Peyer's patch (tissue), 4 donors: ENCODE measurements around the gene OLFM3. TPM values are rescaled to one million over a fixed set of nuclear protein-coding genes. Genes with fewer than 3 reads are reported as not detected.

ENCODE experiments used
- DNase-seq, 3 donors: peaks; one replicate each; pipeline ENCODE4 v3.0.0-alpha.2; 2017 to 2019
- H3K27ac ChIP-seq, 4 donors: fragments of 200-600 bp; sonication (generic); one replicate each; pipeline ENCODE4 v1.5.1; 2016 to 2019
- H3K27me3 ChIP-seq, 2 donors: fragments of 200-600 bp; sonication (generic); one replicate each; pipeline ENCODE4 v1.5.1; 2019
- H3K36me3 ChIP-seq, 3 donors: fragments of 200-600 bp; sonication (generic); one replicate each; pipeline ENCODE4 v1.5.1; 2016 to 2019
- H3K4me1 ChIP-seq, 4 donors: fragments of 200-600 bp; sonication (generic); one replicate each; pipeline ENCODE4 v1.5.1; 2016 to 2019
- H3K4me3 ChIP-seq, 4 donors: fragments of 200-600 bp; sonication (generic); 1 replicate in 3 of 4; 2 replicates in 1 of 4; pipeline ENCODE4 v1.5.1; 2016 to 2019; ENCODE audit warnings: mild to moderate bottlenecking in 1 of 4
- H3K9me3 ChIP-seq, 4 donors: fragments of 200-600 bp; sonication (generic); one replicate each; pipeline ENCODE4 v1.5.1; 2016 to 2019; ENCODE audit warnings: mild to moderate bottlenecking in 1 of 4
- CTCF ChIP-seq, 6 experiments: fragments of 450-650 bp in 4 of 6; fragments of 200-600 bp in 2 of 6; sonication (generic) in 1 of 6; IDR thresholded peaks; one replicate each; pipeline ENCODE4 v1.5.1; 2017 to 2019; ENCODE audit warnings: antibody characterized with exemption in 6 of 6, mild to moderate bottlenecking in 3 of 6, moderate library complexity in 1 of 6
- POLR2A ChIP-seq, 2 donors: fragments of 450-650 bp; IDR thresholded peaks; one replicate each; pipeline ENCODE4 v1.5.1; 2017; ENCODE audit warnings: antibody characterized with exemption in 2 of 2, mild to moderate bottlenecking in 2 of 2, moderate library complexity in 2 of 2
- total RNA-seq, 4 donors: library from RNA; depleted of rRNA; stranded (reverse); fragments of >200 nt; gene quantifications; one replicate each; pipeline ENCODE4 v1.1.0, GENCODE V29; 2016

The OLFM3 gene
- total RNA-seq, 4 donors from 2014 or later = 0.47 TPM; not detected in 3

- no peak for DNase-seq
- Histone ChIP-seq H3K4me1 (no peaks in the 10 kb centered on the region), H3K27ac (no peak overlapping the region), H3K36me3 (no peaks in the 10 kb centered on the region), H3K4me3 (no peak overlapping the region), H3K27me3 (no peaks in the 10 kb centered on the region), H3K9me3 (no peaks in the 10 kb centered on the region)
- TF ChIP-seq POLR2A (IDR thresholded peaks at IDR 0.05) (no peak), CTCF (IDR thresholded peaks at IDR 0.05) (no peak)
These were observed 20.6 kb downstream of the OLFM3 start for GRCh38 chr1:101976161-101976560.

GRCh38 chr1:101975371-101975770, 21.4 kb downstream of the OLFM3 start:
- Histone ChIP-seq H3K4me1 (no peaks in the 10 kb centered on the region), H3K27me3 (no peaks in the 10 kb centered on the region), H3K36me3 (no peaks in the 10 kb centered on the region), H3K27ac (no peak overlapping the region), H3K4me3 (no peak overlapping the region), H3K9me3 (no peaks in the 10 kb centered on the region)
- DNase-seq = no peak
- no peak for TF ChIP-seq CTCF (IDR thresholded peaks at IDR 0.05)
- TF ChIP-seq POLR2A (IDR thresholded peaks at IDR 0.05) = no peak

GRCh38 chr1:101974599-101975274, 22.0 kb downstream of the OLFM3 start:
- H3K9me3 ChIP-seq = no peaks in the 10 kb centered on the region
- no peak for DNase-seq
- H3K27ac ChIP-seq = no peak overlapping the region
- H3K4me1 ChIP-seq = no peaks in the 10 kb centered on the region
- H3K36me3 ChIP-seq = no peaks in the 10 kb centered on the region
- TF ChIP-seq POLR2A (IDR thresholded peaks at IDR 0.05) (no peak), CTCF (IDR thresholded peaks at IDR 0.05) (no peak)
- no peak overlapping the region for H3K4me3 ChIP-seq
- H3K27me3 ChIP-seq = no peaks in the 10 kb centered on the region

GRCh38 chr1:101971304-101971703, 25.4 kb downstream of the OLFM3 start:
- H3K36me3 ChIP-seq = no peaks in the 10 kb centered on the region
- H3K4me3 ChIP-seq = no peak overlapping the region
- TF ChIP-seq CTCF (IDR thresholded peaks at IDR 0.05) = no peak
- TF ChIP-seq POLR2A (IDR thresholded peaks at IDR 0.05) = no peak
- H3K9me3 ChIP-seq = no peaks in the 10 kb centered on the region
- no peaks in the 10 kb centered on the region for H3K4me1 ChIP-seq
- H3K27me3 ChIP-seq = no peaks in the 10 kb centered on the region
- DNase-seq = no peak
- no peak overlapping the region for H3K27ac ChIP-seq

GRCh38 chr1:101967871-101968270, 28.9 kb downstream of the OLFM3 start:
- TF ChIP-seq CTCF (IDR thresholded peaks at IDR 0.05) = no peak
- TF ChIP-seq POLR2A (IDR thresholded peaks at IDR 0.05) = no peak
- H3K4me1 ChIP-seq = no peaks in the 10 kb centered on the region
- no peak overlapping the region for H3K27ac ChIP-seq
- H3K4me3 ChIP-seq = no peak overlapping the region
- no peak for DNase-seq
- H3K9me3 ChIP-seq = no peaks in the 10 kb centered on the region
- no peaks in the 10 kb centered on the region for H3K27me3 ChIP-seq
- no peaks in the 10 kb centered on the region for H3K36me3 ChIP-seq

GRCh38 chr1:101965341-101965740, 31.4 kb downstream of the OLFM3 start:
- Histone ChIP-seq H3K9me3 (no peaks in the 10 kb centered on the region), H3K27me3 (no peaks in the 10 kb centered on the region), H3K36me3 (no peaks in the 10 kb centered on the region), H3K4me1 (no peaks in the 10 kb centered on the region), H3K27ac (no peak overlapping the region), H3K4me3 (no peak overlapping the region)
- DNase-seq = no peak
- no peak for TF ChIP-seq CTCF (IDR thresholded peaks at IDR 0.05)
- TF ChIP-seq POLR2A (IDR thresholded peaks at IDR 0.05) = no peak
